K562 (cell line): ENCODE data around the gene APEX1. TPM values are rescaled to one million over a fixed set of nuclear protein-coding genes. Genes with fewer than 3 reads are reported as not detected.

Source experiments
- CREB1 ChIP-seq, 2 experiments: sonication (generic) in 1 of 2; formaldehyde crosslinking in 1 of 2; IDR thresholded peaks; 2 replicates each; pipeline versions ENCODE4 v1.6.1 to v1.8.0; 2012 to 2022; ENCODE audit warnings: inconsistent platforms in 1 of 2, mild to moderate bottlenecking in 1 of 2, missing genetic modification reagents in 1 of 2, moderate library complexity in 1 of 2
- CXXC5 ChIP-seq: fragments of 250-450 bp; sonication (Bioruptor Pico); IDR thresholded peaks from 2 replicates; pipeline ENCODE4 v1.8.0; 2022; ENCODE audit warnings: inconsistent platforms, mild to moderate bottlenecking, moderate library complexity
- FOSL1 ChIP-seq: fragments of 200-800 bp; sonication (Bioruptor generic); conservative IDR thresholded peaks from 2 replicates; pipeline ENCODE4 v1.6.1; 2016; ENCODE audit warnings: missing genetic modification characterization, missing compliant biosample characterization
- GTF2B ChIP-seq: IDR thresholded peaks from 2 replicates; pipeline ENCODE4 v1.6.1; 2011; ENCODE audit not compliant: insufficient read length; ENCODE audit errors: extremely low read depth
- GTF3C2 ChIP-seq: IDR thresholded peaks from 3 replicates; pipeline ENCODE4 v1.6.1; 2011; ENCODE audit warnings: borderline replicate concordance, mild to moderate bottlenecking, moderate library complexity; ENCODE audit not compliant: insufficient read length; ENCODE audit errors: extremely low read depth
- HBP1 ChIP-seq: fragments of 450-650 bp; formaldehyde crosslinking; IDR thresholded peaks from 2 replicates; pipeline ENCODE4 v1.4.0; 2022; ENCODE audit warnings: missing genetic modification characterization
- HCFC1 ChIP-seq: IDR thresholded peaks from 2 replicates; pipeline ENCODE4 v1.6.1; 2012; ENCODE audit warnings: low read depth, low read length, improper control_type of control experiment
- JUN ChIP-seq, 2 experiments: sonication (generic) in 1 of 2; formaldehyde crosslinking in 1 of 2; IDR thresholded peaks; 2 replicates each; pipeline versions ENCODE4 v1.6.1 to v1.8.0; 2012 to 2022; ENCODE audit warnings: borderline replicate concordance in 2 of 2, mild to moderate bottlenecking in 2 of 2, improper control_type of control experiment in 1 of 2, low read depth in 1 of 2, low read length in 1 of 2, missing genetic modification reagents in 1 of 2
- MEIS2 ChIP-seq: fragments of 450-650 bp; IDR thresholded peaks from 2 replicates; pipeline ENCODE4 v1.6.1; 2014; ENCODE audit warnings: mild to moderate bottlenecking; ENCODE audit not compliant: partially characterized antibody
- MYBL2 ChIP-seq, 2 experiments: fragments of 450-650 bp in 1 of 2; sonication (generic) in 1 of 2; formaldehyde crosslinking in 1 of 2; IDR thresholded peaks; 2 replicates each; pipeline versions ENCODE4 v1.6.1 to v1.8.1; 2017 to 2022; ENCODE audit warnings: borderline replicate concordance in 1 of 2, inconsistent platforms in 1 of 2, low read depth in 1 of 2, mild to moderate bottlenecking in 1 of 2, missing genetic modification reagents in 1 of 2, moderate library complexity in 1 of 2
- NFIC ChIP-seq: fragments of 450-650 bp; IDR thresholded peaks from 2 replicates; pipeline ENCODE4 v1.6.1; 2017; ENCODE audit warnings: mild to moderate bottlenecking, inconsistent platforms
- NFIX ChIP-seq: fragments of 250-450 bp; sonication (Bioruptor Pico); IDR thresholded peaks from 2 replicates; pipeline ENCODE4 v1.4.0; 2020; ENCODE audit warnings: low read depth, mild to moderate bottlenecking, moderate library complexity
- POLR2H ChIP-seq: IDR thresholded peaks from 2 replicates; pipeline ENCODE4 v1.6.1; 2016; ENCODE audit warnings: missing genetic modification characterization, low read depth, mild to moderate bottlenecking, control low read depth, missing compliant biosample characterization, moderate library complexity
- PURB ChIP-seq: sonication (generic); formaldehyde crosslinking; IDR thresholded peaks from 2 replicates; pipeline ENCODE4 v1.9.0; 2021; ENCODE audit warnings: low read depth, mild to moderate bottlenecking, missing genetic modification reagents
- ZNF79 ChIP-seq: fragments of 250-450 bp; sonication (Bioruptor Pico); IDR thresholded peaks from 2 replicates; pipeline ENCODE4 v1.4.0; 2020; ENCODE audit warnings: low read depth, mild to moderate bottlenecking, moderate library complexity
- polyA plus RNA-seq, 8 experiments: library from polyadenylated mRNA; depleted of rRNA in 4 of 8; stranded (reverse) in 5 of 8; unstranded in 3 of 8; fragments of >200 nt; fragmentation: Nextera tagmentation in 2 of 8; fragmentation: Illumina TruSeq in 1 of 8; extraction: Ambion mirVana in 2 of 8; extraction: Trizol in 1 of 8; gene quantifications; 2 replicates each; pipeline versions ENCODE4 v1.2.1 to v1.2.3, GENCODE V29; 2011 to 2014; ENCODE audit warnings: inconsistent platforms in 1 of 8, missing spikeins in 1 of 8
- total RNA-seq, 7 experiments: library from RNA; depleted of rRNA in 6 of 7; stranded (reverse); fragments of >200 nt in 6 of 7; fragmentation: Illumina TruSeq in 2 of 7; extraction: Trizol in 2 of 7; gene quantifications; 2 replicates each; pipeline versions ENCODE4 v1.2.1 to v1.2.3, GENCODE V29; 2011 to 2021; ENCODE audit warnings: low replicate concordance in 1 of 7
- TF ChIP-seq, protein P1 (sequence below): fragments of 250-450 bp; sonication (Bioruptor Pico); IDR thresholded peaks from 2 replicates; pipeline ENCODE4 v1.5.0; 2021; ENCODE audit warnings: mild to moderate bottlenecking, borderline replicate concordance
- TF ChIP-seq, protein P2 (sequence below): sonication (generic); formaldehyde crosslinking; IDR thresholded peaks from 2 replicates; pipeline ENCODE4 v1.8.0; 2022; ENCODE audit warnings: mild to moderate bottlenecking, missing genetic modification reagents

APEX1 gene
- total and polyA plus RNA-seq, 9 of the 15 experiments (the other 6 are each of a cell fraction or from before 2014, with no cell fraction given): 50.2 to 274 (median 158) TPM

DNA sequence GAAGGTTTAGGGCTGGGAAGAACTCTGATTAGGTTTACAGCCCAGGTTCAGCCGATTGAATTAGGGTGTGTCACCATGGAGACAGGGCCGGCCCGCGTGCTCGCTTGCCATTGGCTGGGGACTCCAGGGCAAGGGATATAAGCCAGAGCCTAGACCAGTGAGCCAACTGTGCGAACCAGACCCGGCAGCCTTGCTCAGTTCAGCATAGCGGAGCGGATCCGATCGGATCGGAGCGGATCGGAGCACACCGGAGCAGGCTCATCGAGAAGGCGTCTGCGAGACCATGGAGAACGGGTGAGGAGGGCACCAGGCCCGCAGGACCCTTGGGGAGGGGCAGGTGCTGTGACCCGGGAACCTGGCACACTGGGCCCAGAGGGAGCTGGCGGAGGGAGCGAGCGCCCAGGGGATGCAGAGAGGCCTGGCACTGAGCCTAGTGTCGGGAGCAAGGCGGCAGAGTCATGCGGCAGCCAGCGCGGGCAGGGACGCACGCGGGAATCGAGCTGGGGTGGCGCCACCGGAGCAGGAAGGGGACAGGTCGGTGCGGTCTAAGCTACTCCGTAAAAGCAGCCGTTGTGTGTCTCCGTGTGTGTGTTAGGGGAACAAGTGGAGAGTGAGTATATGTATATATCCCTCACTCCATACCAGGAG lies 14.3 kb downstream of the APEX1 start, which contains the start of gene PNP (continued):
- no peak for TF ChIP-seq HCFC1
- TF ChIP-seq, protein P1, sequence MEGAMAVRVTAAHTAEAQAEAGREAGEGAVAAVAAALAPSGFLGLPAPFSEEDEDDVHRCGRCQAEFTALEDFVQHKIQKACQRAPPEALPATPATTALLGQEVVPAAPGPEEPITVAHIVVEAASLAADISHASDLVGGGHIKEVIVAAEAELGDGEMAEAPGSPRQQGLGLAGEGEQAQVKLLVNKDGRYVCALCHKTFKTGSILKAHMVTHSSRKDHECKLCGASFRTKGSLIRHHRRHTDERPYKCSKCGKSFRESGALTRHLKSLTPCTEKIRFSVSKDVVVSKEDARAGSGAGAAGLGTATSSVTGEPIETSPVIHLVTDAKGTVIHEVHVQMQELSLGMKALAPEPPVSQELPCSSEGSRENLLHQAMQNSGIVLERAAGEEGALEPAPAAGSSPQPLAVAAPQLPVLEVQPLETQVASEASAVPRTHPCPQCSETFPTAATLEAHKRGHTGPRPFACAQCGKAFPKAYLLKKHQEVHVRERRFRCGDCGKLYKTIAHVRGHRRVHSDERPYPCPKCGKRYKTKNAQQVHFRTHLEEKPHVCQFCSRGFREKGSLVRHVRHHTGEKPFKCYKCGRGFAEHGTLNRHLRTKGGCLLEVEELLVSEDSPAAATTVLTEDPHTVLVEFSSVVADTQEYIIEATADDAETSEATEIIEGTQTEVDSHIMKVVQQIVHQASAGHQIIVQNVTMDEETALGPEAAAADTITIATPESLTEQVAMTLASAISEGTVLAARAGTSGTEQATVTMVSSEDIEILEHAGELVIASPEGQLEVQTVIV (CRISPR knock-in tag): no peak
- no peak for TF ChIP-seq NFIX (CRISPR knock-in tag)
- no peak for TF ChIP-seq PURB (CRISPR knock-in tag)
- TF ChIP-seq HBP1 (CRISPR knock-in tag): no peak
- no peak for TF ChIP-seq CXXC5
- no peak for TF ChIP-seq CREB1 (IDR thresholded peaks at IDR 0.05)
- TF ChIP-seq CREB1 (CRISPR knock-in tag; IDR thresholded peaks at IDR 0.05): peak; percentile 53; the same call in 1 of the 2 replicates
- TF ChIP-seq MEIS2: no peak
- peak; percentile 88 for TF ChIP-seq GTF2B
- TF ChIP-seq ZNF79 (CRISPR knock-in tag): no peak
- no peak for TF ChIP-seq FOSL1 (tag)
- TF ChIP-seq, protein P2, sequence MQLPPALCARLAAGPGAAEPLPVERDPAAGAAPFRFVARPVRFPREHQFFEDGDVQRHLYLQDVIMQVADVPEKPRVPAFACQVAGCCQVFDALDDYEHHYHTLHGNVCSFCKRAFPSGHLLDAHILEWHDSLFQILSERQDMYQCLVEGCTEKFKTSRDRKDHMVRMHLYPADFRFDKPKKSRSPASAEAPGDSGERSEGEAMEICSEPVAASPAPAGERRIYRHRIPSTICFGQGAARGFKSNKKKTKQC (CRISPR knock-in tag): no peak
- no peak for TF ChIP-seq MYBL2 (IDR thresholded peaks at IDR 0.05; ENCODE audit: low read depth)
- TF ChIP-seq MYBL2 (CRISPR knock-in tag; IDR thresholded peaks at IDR 0.05; ENCODE audit: borderline replicate concordance): no peak
- no peak for TF ChIP-seq GTF3C2
- TF ChIP-seq JUN (IDR thresholded peaks at IDR 0.05; ENCODE audit: borderline replicate concordance, low read depth, low read length): no peak
- no peak for TF ChIP-seq JUN (CRISPR knock-in tag; IDR thresholded peaks at IDR 0.05; ENCODE audit: borderline replicate concordance)
- TF ChIP-seq POLR2H (tag): peak; percentile 92
- peak; percentile 81 for TF ChIP-seq NFIC
